SK-N-SH treated with all-trans-retinoic acid at 6 μM for 48 hours (cell line): Measurements from ENCODE around the gene OGFOD3.

Experiments
- ATAC-seq: fragments of 200-7000 bp; cut with Tn5 transposase; 3 replicates; pipeline ENCODE4 v1.9.1; 2020; ENCODE audit warnings: mild to moderate bottlenecking, moderate library complexity
- ARNTL ChIP-seq: fragments of 450-650 bp; formaldehyde crosslinking; IDR thresholded peaks from 2 replicates; pipeline ENCODE4 v1.5.0; 2020; ENCODE audit warnings: low read depth, mild to moderate bottlenecking, moderate library complexity, borderline replicate concordance
- BACH2 ChIP-seq: fragments of 250-450 bp; sonication (Bioruptor Pico); IDR thresholded peaks from 2 replicates; pipeline ENCODE4 v1.9.0; 2021; ENCODE audit warnings: mild to moderate bottlenecking, borderline replicate concordance
- CSDC2 ChIP-seq: fragments of 250-450 bp; sonication (Bioruptor Pico); IDR thresholded peaks from 2 replicates; pipeline ENCODE4 v1.5.0; 2020; ENCODE audit warnings: mild to moderate bottlenecking, moderate library complexity
- GLIS3 ChIP-seq: fragments of 250-450 bp; sonication (Bioruptor Pico); IDR thresholded peaks from 2 replicates; pipeline ENCODE4 v1.5.0; 2020; ENCODE audit warnings: mild to moderate bottlenecking, moderate library complexity
- ISL1 ChIP-seq: fragments of 250-450 bp; sonication (Bioruptor Pico); IDR thresholded peaks from 2 replicates; pipeline ENCODE4 v2.1.2; 2022; ENCODE audit warnings: mild to moderate bottlenecking, moderate library complexity
- OSR1 ChIP-seq: fragments of 250-450 bp; sonication (Bioruptor Pico); IDR thresholded peaks from 2 replicates; pipeline ENCODE4 v1.8.0; 2022; ENCODE audit warnings: moderate library complexity, mild to moderate bottlenecking, inconsistent platforms
- PPARA ChIP-seq: fragments of 250-450 bp; sonication (Bioruptor Pico); IDR thresholded peaks from 2 replicates; pipeline ENCODE4 v1.5.0; 2020; ENCODE audit warnings: mild to moderate bottlenecking, borderline replicate concordance
- RARB ChIP-seq: fragments of 250-450 bp; sonication (Bioruptor Pico); IDR thresholded peaks from 2 replicates; pipeline ENCODE4 v1.8.0; 2021; ENCODE audit warnings: mild to moderate bottlenecking, moderate library complexity
- SNAI2 ChIP-seq: fragments of 250-450 bp; sonication (Bioruptor Pico); IDR thresholded peaks from 2 replicates; pipeline ENCODE4 v1.5.0; 2020; ENCODE audit warnings: mild to moderate bottlenecking, moderate library complexity
- ZFP3 ChIP-seq: fragments of 250-450 bp; sonication (Bioruptor Pico); IDR thresholded peaks from 2 replicates; pipeline ENCODE4 v1.5.0; 2020; ENCODE audit warnings: mild to moderate bottlenecking, moderate library complexity
- ZFP30 ChIP-seq: fragments of 450-650 bp; formaldehyde crosslinking; IDR thresholded peaks from 2 replicates; pipeline ENCODE4 v1.5.0; 2022; ENCODE audit warnings: mild to moderate bottlenecking, moderate library complexity
- ZNF565 ChIP-seq: fragments of 450-650 bp; formaldehyde crosslinking; conservative IDR thresholded peaks from 2 replicates; pipeline ENCODE4 v1.5.0; 2020; ENCODE audit warnings: low read depth, mild to moderate bottlenecking, moderate library complexity
- ZNF8 ChIP-seq: fragments of 450-650 bp; formaldehyde crosslinking; IDR thresholded peaks from 2 replicates; pipeline ENCODE4 v1.5.0; 2020; ENCODE audit warnings: mild to moderate bottlenecking, moderate library complexity
- TF ChIP-seq, protein P1 (sequence below): fragments of 250-450 bp; sonication (Bioruptor Pico); IDR thresholded peaks from 2 replicates; pipeline ENCODE4 v1.5.0; 2020; ENCODE audit warnings: mild to moderate bottlenecking, moderate library complexity
- TF ChIP-seq, protein P2 (sequence below): fragments of 250-450 bp; sonication (Bioruptor Pico); IDR thresholded peaks from 2 replicates; pipeline ENCODE4 v1.8.0; 2021; ENCODE audit warnings: low read depth, mild to moderate bottlenecking, moderate library complexity, borderline replicate concordance
- TF ChIP-seq, protein P3 (sequence below): fragments of 250-450 bp; sonication (Bioruptor Pico); IDR thresholded peaks from 2 replicates; pipeline ENCODE4 v1.5.1; 2020; ENCODE audit warnings: low read depth, mild to moderate bottlenecking, moderate library complexity
- TF ChIP-seq, protein P4 (sequence below): fragments of 250-450 bp; sonication (Bioruptor Pico); IDR thresholded peaks from 2 replicates; pipeline ENCODE4 v1.8.0; 2020; ENCODE audit warnings: mild to moderate bottlenecking, moderate library complexity, borderline replicate concordance
- TF ChIP-seq, protein P5 (sequence below): fragments of 250-450 bp; sonication (Bioruptor Pico); IDR thresholded peaks from 2 replicates; pipeline ENCODE4 v1.5.1; 2021; ENCODE audit warnings: mild to moderate bottlenecking, moderate library complexity

OGFOD3 gene

DNA sequence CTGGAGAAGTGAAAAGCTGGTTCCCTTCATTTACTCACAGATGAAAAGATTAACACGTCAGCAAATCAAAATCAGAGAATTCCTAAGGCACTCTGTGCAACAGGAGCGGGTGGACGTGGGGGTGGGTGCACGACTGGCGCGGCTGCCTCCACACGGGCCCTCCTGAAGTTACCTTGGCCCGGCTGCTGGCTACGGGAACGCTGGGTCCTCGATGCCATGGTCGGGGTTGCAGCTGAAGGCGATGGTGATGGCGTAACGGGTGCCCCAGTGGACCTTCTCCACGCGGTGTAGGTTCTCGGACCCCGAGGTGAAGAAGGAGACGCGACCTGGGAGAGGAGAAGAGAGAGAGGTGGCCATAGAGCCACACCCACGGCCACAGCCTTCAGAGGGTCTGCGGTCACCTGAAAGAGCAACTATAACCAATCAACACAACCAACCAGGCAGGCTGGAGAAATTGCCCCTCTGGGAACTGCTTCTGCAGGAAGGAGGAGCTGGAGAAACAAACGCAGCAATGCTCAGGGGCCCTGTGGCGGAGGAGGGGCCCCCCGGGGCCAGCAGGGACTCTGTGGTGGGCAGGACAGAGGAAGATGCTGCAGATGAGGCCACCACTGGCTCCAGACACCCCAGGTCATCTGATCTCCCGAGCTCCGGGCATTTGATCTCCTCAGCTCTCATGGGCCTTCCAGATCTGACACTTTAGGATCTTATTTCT is 26.0 kb downstream of the OGFOD3 start (continued):
- TF ChIP-seq ZNF565 (no peak), GLIS3 (no peak), ARNTL (no peak), RARB (CRISPR knock-in tag) (no peak)

DNA sequence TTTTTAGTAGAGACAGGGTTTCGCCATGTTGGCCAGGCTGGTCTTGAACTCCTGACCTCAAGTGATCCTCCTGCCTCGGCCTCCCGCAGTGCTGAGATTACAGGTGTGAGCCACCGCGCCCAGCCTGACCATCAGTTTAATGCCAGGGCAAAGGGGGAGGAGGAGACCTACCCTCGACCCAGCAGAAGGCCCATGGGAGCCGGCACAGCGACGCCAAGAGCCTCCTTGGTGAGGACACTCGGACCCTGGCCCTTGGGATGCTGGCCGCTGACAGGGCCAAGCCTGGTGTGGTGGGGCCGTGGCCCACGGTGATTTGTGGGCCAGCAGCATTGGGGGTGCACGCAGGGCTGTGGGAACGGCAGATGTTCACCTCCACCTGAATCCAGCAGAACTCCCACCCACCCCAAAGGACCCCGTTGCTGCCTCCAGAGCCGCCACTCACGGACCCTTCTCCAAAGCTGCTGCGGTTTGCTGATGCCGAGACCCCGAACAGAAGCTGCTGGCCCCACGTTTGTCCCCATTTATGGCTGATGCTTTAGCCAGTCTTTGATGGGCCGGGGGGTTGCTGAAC is 26.8 kb downstream of the OGFOD3 start:
- TF ChIP-seq ZFP3 (CRISPR knock-in tag), result no peak
- no peak for TF ChIP-seq PPARA (CRISPR knock-in tag)
- no peak for TF ChIP-seq ISL1 (CRISPR knock-in tag)
- no peak for TF ChIP-seq ARNTL
- TF ChIP-seq, protein P1, sequence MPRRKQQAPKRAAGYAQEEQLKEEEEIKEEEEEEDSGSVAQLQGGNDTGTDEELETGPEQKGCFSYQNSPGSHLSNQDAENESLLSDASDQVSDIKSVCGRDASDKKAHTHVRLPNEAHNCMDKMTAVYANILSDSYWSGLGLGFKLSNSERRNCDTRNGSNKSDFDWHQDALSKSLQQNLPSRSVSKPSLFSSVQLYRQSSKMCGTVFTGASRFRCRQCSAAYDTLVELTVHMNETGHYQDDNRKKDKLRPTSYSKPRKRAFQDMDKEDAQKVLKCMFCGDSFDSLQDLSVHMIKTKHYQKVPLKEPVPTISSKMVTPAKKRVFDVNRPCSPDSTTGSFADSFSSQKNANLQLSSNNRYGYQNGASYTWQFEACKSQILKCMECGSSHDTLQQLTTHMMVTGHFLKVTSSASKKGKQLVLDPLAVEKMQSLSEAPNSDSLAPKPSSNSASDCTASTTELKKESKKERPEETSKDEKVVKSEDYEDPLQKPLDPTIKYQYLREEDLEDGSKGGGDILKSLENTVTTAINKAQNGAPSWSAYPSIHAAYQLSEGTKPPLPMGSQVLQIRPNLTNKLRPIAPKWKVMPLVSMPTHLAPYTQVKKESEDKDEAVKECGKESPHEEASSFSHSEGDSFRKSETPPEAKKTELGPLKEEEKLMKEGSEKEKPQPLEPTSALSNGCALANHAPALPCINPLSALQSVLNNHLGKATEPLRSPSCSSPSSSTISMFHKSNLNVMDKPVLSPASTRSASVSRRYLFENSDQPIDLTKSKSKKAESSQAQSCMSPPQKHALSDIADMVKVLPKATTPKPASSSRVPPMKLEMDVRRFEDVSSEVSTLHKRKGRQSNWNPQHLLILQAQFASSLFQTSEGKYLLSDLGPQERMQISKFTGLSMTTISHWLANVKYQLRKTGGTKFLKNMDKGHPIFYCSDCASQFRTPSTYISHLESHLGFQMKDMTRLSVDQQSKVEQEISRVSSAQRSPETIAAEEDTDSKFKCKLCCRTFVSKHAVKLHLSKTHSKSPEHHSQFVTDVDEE (CRISPR knock-in tag), result no peak
- TF ChIP-seq, protein P2, sequence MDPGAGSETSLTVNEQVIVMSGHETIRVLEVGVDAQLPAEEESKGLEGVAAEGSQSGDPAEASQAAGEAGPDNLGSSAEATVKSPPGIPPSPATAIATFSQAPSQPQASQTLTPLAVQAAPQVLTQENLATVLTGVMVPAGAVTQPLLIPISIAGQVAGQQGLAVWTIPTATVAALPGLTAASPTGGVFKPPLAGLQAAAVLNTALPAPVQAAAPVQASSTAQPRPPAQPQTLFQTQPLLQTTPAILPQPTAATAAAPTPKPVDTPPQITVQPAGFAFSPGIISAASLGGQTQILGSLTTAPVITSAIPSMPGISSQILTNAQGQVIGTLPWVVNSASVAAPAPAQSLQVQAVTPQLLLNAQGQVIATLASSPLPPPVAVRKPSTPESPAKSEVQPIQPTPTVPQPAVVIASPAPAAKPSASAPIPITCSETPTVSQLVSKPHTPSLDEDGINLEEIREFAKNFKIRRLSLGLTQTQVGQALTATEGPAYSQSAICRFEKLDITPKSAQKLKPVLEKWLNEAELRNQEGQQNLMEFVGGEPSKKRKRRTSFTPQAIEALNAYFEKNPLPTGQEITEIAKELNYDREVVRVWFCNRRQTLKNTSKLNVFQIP (CRISPR knock-in tag), result no peak
- TF ChIP-seq, all 23 proteins: peak for 0
- no peak for ATAC-seq

DNA sequence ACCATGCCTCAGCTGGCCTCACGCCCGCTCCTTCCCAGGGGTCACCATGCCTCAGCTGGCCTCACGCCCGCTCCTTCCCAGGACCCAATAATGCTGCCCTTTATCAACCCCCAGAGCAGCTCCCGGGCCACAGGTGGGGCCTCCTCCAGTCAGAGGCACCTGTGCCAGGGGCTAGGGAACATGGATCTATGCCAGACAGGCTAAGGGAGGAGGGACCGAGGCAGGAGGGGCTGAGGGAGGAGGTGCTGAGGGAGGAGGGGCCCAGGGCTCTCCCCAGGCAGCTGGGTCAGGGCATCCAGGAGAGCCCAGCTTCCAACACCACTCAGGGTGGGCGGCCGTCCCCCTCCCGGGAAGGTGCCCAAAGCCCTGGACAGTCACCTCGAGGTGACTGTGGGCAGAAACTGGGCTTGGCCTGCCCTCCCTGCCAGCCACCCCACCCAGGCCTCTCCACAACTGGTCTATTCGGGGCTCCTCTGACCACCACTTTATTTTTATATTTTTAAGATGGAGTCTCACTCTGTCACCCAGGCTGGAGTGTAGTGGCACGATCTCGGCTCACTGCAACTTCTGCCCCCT is 27.4 kb downstream of the OGFOD3 start:
- TF ChIP-seq, protein P3, sequence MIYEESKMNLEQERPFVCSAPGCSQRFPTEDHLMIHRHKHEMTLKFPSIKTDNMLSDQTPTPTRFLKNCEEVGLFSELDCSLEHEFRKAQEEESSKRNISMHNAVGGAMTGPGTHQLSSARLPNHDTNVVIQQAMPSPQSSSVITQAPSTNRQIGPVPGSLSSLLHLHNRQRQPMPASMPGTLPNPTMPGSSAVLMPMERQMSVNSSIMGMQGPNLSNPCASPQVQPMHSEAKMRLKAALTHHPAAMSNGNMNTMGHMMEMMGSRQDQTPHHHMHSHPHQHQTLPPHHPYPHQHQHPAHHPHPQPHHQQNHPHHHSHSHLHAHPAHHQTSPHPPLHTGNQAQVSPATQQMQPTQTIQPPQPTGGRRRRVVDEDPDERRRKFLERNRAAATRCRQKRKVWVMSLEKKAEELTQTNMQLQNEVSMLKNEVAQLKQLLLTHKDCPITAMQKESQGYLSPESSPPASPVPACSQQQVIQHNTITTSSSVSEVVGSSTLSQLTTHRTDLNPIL, result no peak
- TF ChIP-seq ISL1 (CRISPR knock-in tag), result no peak
- no peak for TF ChIP-seq ZFP30 (CRISPR knock-in tag)
- no peak for TF ChIP-seq SNAI2 (CRISPR knock-in tag)
- TF ChIP-seq, protein P4, sequence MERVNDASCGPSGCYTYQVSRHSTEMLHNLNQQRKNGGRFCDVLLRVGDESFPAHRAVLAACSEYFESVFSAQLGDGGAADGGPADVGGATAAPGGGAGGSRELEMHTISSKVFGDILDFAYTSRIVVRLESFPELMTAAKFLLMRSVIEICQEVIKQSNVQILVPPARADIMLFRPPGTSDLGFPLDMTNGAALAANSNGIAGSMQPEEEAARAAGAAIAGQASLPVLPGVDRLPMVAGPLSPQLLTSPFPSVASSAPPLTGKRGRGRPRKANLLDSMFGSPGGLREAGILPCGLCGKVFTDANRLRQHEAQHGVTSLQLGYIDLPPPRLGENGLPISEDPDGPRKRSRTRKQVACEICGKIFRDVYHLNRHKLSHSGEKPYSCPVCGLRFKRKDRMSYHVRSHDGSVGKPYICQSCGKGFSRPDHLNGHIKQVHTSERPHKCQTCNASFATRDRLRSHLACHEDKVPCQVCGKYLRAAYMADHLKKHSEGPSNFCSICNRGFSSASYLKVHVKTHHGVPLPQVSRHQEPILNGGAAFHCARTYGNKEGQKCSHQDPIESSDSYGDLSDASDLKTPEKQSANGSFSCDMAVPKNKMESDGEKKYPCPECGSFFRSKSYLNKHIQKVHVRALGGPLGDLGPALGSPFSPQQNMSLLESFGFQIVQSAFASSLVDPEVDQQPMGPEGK (CRISPR knock-in tag), result no peak
- no peak for TF ChIP-seq ZNF8 (CRISPR knock-in tag)
- TF ChIP-seq, protein P1 (CRISPR knock-in tag), result no peak
- TF ChIP-seq CSDC2 (CRISPR knock-in tag), result no peak
- TF ChIP-seq OSR1 (CRISPR knock-in tag), result no peak
- TF ChIP-seq, protein P5, sequence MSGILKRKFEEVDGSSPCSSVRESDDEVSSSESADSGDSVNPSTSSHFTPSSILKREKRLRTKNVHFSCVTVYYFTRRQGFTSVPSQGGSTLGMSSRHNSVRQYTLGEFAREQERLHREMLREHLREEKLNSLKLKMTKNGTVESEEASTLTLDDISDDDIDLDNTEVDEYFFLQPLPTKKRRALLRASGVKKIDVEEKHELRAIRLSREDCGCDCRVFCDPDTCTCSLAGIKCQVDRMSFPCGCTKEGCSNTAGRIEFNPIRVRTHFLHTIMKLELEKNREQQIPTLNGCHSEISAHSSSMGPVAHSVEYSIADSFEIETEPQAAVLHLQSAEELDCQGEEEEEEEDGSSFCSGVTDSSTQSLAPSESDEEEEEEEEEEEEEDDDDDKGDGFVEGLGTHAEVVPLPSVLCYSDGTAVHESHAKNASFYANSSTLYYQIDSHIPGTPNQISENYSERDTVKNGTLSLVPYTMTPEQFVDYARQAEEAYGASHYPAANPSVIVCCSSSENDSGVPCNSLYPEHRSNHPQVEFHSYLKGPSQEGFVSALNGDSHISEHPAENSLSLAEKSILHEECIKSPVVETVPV (CRISPR knock-in tag), result no peak
- no peak for TF ChIP-seq BACH2
- no peak for TF ChIP-seq ARNTL
- ATAC-seq, result no peak
